Stomach smooth muscle (tissue), 2 donors: Measurements from ENCODE around the gene EVA1C.
"Not testable (repeated sequence)": the region's sequence is repeated elsewhere in the genome, so short reads cannot be mapped to it uniquely, and the experiment has no call there.

ENCODE experiments used
- H3K27ac ChIP-seq: one replicate; pipeline ENCODE4 v1.7.0; 2013; ENCODE audit warnings: mild to moderate bottlenecking, low read length, inconsistent platforms
- H3K27me3 ChIP-seq, 2 donors: one replicate each; pipeline ENCODE4 v1.7.0; 2013; ENCODE audit warnings: low read length in 2 of 2; ENCODE audit not compliant: insufficient read depth in 2 of 2, control insufficient read depth in 1 of 2
- H3K36me3 ChIP-seq, 2 donors: one replicate each; pipeline ENCODE4 v1.7.0; 2013; ENCODE audit warnings: low read length in 2 of 2; ENCODE audit not compliant: control insufficient read depth in 2 of 2, insufficient read depth in 2 of 2
- H3K4me1 ChIP-seq: one replicate; pipeline ENCODE4 v1.7.0; 2013; ENCODE audit warnings: low read length; ENCODE audit not compliant: control insufficient read depth, insufficient read depth
- H3K4me3 ChIP-seq, 2 donors: one replicate each; pipeline ENCODE4 v1.7.0; 2013; ENCODE audit warnings: low read length in 2 of 2
- H3K9ac ChIP-seq, 2 donors: one replicate each; pipeline ENCODE4 v1.7.0; 2013; ENCODE audit warnings: low read length in 2 of 2, mild to moderate bottlenecking in 1 of 2
- H3K9me3 ChIP-seq, 2 donors: one replicate each; pipeline ENCODE4 v1.7.0; 2013; ENCODE audit warnings: low read length in 2 of 2; ENCODE audit not compliant: control insufficient read depth in 2 of 2
- donor health status: healthy.
- donor health status: Pancreatic carcinoma.

The EVA1C gene

DNA sequence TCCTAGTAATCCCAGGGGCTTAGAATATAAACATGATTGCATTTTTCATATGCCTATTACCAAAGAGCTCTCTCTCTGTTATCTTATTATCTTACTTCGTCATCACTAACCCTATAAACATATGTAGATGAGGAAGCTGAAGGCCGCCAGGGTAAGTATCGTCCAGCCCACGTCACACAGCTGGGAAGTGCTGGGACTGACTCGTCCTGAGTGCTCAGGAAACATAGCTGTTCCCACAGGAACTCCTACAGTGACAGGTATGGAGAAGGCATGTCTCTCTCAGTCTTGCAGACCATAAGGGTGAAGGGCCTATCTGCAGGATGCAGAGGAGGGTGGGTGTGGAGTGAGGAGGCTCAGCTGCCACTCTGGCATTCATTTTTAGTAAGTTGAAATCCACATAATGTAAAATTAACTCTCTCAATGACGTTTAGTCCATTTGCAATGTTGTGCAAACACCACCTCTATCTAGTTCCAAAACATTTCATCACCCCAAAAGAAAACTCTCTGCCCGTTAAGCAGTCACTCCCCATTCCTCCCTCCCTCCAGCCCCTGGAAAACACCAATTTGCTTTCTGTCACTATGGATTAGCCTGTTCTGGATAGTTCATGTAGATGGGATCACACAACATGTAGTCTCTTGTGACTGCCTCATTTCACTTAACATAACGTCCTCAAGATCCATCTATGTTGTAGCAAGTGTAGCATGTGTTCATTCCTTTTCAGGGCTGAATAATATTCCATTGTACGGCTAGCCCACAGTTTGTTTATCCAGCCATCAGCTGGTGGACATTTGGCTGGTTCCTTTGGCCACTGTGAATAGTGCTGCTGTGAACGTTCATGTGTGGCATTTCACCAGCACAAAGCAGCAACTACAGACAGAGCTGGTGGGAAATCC is 104.5 kb downstream of the EVA1C start:
- Histone ChIP-seq H3K4me1 (peaks cover 12% of the 10 kb centered on the region), H3K9me3 (no peaks in the 10 kb centered on the region), H3K27me3 (no peaks in the 10 kb centered on the region), H3K36me3 (peaks cover 7 to 9% of the 10 kb centered on the region in 2 donors), H3K27ac (no peak overlapping the region), H3K9ac (no peak overlapping the region), H3K4me3 (no peak overlapping the region)

DNA sequence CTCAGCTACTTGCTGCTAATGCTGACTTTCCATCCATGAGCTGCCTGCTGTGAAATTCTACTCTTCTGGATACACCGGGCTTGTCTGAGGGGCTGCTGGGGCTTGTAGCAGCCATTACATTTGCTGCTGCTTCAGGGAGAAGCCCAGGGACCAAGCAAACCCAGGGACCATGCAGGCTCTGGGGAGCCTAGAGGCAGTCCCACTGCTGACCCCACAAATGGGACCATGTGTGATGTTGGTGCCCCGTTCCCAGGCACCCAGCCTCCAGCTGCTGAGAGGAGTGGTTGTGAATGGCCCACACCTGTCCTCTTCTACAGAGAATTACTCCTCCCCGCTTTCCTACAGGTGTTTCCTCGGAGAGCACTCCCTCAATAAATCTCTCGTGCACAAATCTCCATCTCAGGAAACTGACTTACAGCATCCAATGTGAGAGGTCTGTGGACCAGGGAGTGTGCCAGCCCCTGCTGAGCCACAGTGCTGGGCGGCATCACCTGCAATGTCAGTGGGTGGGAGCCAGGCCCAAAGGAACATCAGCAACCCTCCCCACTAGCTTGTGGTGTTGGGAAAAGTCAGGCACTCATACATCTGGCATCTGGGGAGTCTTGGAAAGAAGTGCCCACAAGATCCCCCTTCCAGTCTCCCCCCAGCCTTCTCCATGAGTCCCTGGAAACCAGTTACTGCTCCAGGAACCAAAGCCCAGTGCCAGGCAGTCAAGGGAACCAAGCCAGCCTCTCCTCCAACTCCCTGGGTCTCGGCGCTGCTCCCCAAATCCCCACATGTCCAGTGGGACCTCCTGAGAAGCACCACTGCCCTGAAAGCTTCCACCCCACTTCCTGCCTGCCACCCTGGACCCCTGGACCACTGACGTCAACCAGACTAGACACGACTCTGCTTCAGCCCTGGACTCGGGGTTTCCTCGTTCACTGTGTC is 107.7 kb downstream of the EVA1C start:
- Histone ChIP-seq H3K27ac (peak overlapping the region; percentile 31), H3K9ac (no peak overlapping the region), H3K27me3 (no peaks in the 10 kb centered on the region), H3K36me3 (peaks cover 0 to under 1% of the 10 kb centered on the region in 2 donors), H3K4me1 (peaks cover 14% of the 10 kb centered on the region), H3K4me3 (no peak overlapping the region), H3K9me3 (no peaks in the 10 kb centered on the region)

DNA sequence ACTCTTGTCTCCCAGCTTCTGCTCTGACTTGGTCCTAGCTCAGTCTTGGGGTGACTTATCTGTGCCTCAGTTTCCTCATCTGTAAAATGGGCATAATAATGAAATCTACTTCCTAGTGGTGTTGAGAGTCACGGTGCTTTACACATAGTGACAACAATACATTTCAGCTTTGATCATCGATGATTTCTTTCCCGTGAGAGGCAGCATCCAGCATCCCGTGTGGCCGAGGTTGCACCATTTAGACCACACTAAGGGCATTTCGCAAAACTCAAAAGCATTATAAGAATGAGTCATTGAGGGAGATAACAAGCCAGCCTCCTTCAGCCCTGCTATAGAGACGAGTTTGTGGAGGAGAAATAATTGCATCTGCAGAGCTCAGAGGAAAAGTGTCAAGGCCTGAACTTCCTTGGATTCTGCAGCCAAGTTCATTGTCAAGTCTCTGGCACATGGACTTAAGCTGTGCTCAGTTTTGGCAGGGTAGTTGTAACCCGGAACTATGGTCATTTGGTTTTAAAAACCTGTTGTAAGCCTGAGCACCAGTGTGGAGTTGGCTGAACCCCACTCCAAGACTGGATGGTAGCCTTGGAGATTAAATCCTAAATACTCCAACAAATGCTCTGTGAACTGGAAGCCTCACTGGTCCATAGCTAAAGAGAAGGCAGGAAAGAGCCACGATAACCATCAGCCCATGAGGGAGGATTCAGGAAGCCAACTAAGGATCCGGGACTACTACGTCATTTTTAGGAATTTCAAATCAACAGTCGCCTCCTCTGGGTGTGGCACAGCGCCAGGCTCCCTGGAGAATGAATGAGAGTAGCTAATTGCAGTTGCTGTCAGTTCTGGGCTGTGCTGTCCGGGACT is 108.6 kb downstream of the EVA1C start:
- Histone ChIP-seq H3K9ac (no peak overlapping the region), H3K4me1 (peaks cover 14% of the 10 kb centered on the region), H3K36me3 (no peaks in the 10 kb centered on the region), H3K27ac (peak overlapping the region; percentile 31), H3K9me3 (no peaks in the 10 kb centered on the region), H3K4me3 (peak overlapping the region in 1 of 2 donors; percentile 40), H3K27me3 (no peaks in the 10 kb centered on the region)

DNA sequence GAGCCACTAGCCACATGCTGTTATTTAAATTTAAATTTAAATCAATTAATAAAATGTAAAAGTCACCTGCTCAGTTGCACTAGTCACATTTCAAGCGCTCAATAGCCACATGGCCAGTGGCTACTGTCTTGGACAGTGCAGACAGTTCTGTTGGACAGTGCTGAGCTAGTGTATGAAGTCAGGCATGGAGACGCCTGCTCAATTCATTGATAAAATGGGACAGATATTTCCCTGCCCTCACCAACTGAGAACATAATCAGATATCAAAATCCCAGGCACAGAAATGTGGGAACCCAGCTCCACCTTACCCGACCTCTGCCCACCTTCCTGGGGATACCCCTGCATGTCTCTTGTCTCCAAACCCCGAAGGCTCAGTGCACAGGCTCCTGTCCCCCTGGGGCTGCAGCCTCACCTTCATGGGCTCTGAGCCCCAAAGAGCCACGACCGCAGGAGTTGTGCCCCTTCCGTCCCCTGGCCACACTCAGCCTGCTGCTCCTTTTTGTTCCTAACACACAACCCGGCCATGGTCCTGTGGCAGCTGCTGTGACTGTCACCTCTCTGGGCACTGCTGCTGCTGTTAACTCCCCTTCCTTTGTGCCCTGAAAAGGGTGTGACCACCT is 109.3 kb downstream of the EVA1C start:
- Histone ChIP-seq H3K27me3 (no peaks in the 10 kb centered on the region), H3K27ac (no peak overlapping the region), H3K4me3 (peak overlapping the region in 1 of 2 donors; percentile 40), H3K4me1 (peaks cover 14% of the 10 kb centered on the region), H3K9me3 (no peaks in the 10 kb centered on the region), H3K9ac (no peak overlapping the region), H3K36me3 (no peaks in the 10 kb centered on the region)

DNA sequence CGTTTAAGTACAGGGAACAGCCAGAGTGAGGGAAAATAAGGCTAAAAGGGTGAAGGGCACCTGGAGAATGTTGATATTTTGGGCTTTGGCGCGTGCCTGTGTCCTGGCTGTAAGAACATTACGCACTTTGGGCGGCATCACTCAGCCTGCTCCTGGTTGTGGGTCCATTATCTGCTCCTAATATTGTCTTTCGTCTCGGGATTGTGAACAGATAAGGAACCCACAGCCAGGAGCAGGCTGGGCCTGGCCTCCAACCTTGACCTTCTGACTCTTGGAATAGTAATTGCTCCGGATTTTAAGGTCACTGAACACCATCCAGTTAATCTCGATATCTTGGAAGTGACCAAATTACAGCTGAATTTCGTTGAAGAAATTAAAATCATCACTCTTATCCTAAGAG is 111.0 kb downstream of the EVA1C start:
- Histone ChIP-seq H3K4me1 (peaks cover 14% of the 10 kb centered on the region), H3K9ac (no peak overlapping the region), H3K9me3 (no peaks in the 10 kb centered on the region), H3K27ac (peak overlapping the region; percentile 11), H3K4me3 (no peak overlapping the region), H3K27me3 (no peaks in the 10 kb centered on the region), H3K36me3 (no peaks in the 10 kb centered on the region)

DNA sequence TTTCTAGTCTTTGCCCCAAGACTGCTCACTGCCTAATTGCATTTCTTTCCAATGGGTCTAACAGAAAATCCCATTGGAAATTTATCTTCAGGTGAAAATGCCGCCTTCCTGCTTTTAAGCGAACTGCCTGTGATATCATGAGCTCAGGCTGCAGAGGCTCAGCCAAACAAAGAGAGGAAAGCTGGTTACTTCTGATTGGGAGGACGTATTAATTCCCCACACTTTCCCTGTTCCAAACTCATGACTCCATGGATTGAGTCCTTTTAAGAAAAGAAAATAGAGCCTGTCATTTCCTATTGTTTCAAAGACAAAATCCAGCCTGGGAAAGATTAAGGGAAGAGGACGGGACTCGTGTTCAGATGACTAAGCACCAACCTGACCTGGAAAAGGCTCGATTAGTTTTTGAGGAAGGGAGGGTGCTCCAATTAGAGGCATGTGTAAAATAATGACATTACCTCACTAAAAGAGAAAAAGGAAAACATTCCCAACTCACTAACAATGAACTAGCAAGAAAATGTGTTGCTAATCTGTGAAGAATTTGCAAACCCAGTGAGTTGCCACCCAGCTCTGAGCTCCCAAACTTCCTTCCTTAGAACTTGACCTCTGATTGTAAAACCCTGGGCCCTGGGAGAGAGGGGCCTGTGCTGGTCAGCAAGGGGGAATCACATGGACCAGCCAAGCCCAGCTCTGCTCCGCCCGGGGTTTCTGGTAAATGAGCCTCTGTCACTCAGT is 111.6 kb downstream of the EVA1C start:
- Histone ChIP-seq H3K4me1 (peaks cover 14% of the 10 kb centered on the region), H3K36me3 (no peaks in the 10 kb centered on the region), H3K27me3 (no peaks in the 10 kb centered on the region), H3K9me3 (no peaks in the 10 kb centered on the region), H3K27ac (no peak overlapping the region), H3K9ac (no peak overlapping the region), H3K4me3 (no peak overlapping the region)

DNA sequence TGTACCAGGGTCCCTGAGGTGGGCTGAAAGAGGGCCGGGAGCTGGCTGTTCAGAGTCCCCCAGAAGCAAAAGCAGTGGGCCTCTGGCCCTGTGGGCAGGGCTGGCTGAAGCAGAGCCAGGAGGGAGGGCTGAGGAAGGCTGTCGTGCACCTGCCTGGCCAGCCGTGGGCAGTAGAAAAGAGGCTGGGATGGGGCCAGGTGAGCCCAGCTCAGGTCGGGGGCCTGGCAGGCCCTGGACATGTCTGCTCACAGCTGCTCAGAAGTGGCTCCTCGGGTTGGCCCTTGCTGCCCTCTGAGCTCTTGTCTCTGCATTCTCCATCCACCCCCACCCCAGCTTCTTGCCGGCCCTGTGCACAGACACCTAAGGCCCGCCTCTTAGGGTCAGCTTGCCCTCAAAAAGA is 112.8 kb downstream of the EVA1C start:
- H3K9ac ChIP-seq, result no peak overlapping the region
- no peaks in the 10 kb centered on the region for H3K27me3 ChIP-seq
- no peaks in the 10 kb centered on the region for H3K9me3 ChIP-seq
- H3K4me1 ChIP-seq, result peaks cover 12% of the 10 kb centered on the region
- H3K36me3 ChIP-seq, result no peaks in the 10 kb centered on the region
- H3K27ac ChIP-seq, result no peak overlapping the region
- H3K4me3 ChIP-seq, result no peak overlapping the region

DNA sequence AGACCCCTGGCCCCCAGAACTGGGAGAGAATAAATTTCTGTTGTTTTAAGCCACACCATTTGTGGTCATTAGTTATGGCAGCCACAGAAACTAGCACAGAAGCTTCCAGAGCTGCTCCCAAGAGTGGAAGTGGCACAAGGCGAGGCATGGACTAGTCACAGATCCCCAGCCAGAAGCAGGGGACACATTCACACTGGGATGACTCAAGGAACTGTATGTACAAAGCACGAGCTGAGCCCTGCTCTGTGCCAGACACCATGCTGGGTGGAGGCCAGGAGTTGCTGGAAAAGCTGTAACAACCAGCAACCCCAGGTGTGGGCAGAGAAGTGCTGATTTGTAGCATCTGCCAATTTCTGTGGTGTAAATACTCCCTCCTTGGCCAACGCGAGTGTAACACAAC is 117.2 kb downstream of the EVA1C start:
- no peaks in the 10 kb centered on the region for H3K9me3 ChIP-seq
- H3K4me3 ChIP-seq, result no peak overlapping the region
- no peaks in the 10 kb centered on the region for H3K27me3 ChIP-seq
- H3K4me1 ChIP-seq, result no peaks in the 10 kb centered on the region
- no peak overlapping the region for H3K27ac ChIP-seq
- peaks cover 0 to 2% of the 10 kb centered on the region in 2 donors for H3K36me3 ChIP-seq
- no peak overlapping the region for H3K9ac ChIP-seq

DNA sequence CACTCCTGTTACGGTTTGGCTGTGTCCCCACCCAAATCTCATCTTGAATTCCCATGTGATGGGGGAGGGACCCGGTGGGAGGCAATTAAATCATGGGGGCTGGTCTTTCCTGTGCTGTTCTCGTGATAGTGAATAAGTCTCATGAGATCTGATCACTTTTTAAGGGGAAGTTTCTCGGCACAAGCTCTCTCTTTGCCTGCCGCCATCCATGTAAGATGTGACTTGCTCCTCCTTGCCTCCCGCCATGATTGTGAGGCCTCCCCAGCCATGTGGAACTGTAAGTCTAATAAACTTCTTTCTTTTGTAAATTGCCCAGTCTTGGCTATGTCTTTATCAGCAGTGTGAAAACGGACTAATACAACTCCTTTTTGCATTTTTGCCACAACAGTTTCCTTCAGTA is 118.3 kb downstream of the EVA1C start:
- not testable (repeated sequence) for H3K27me3 ChIP-seq, H3K27ac ChIP-seq, H3K4me1 ChIP-seq, H3K9ac ChIP-seq, H3K36me3 ChIP-seq, H3K9me3 ChIP-seq, H3K4me3 ChIP-seq
